ENCODE data around the gene GFI1B.

DNA sequence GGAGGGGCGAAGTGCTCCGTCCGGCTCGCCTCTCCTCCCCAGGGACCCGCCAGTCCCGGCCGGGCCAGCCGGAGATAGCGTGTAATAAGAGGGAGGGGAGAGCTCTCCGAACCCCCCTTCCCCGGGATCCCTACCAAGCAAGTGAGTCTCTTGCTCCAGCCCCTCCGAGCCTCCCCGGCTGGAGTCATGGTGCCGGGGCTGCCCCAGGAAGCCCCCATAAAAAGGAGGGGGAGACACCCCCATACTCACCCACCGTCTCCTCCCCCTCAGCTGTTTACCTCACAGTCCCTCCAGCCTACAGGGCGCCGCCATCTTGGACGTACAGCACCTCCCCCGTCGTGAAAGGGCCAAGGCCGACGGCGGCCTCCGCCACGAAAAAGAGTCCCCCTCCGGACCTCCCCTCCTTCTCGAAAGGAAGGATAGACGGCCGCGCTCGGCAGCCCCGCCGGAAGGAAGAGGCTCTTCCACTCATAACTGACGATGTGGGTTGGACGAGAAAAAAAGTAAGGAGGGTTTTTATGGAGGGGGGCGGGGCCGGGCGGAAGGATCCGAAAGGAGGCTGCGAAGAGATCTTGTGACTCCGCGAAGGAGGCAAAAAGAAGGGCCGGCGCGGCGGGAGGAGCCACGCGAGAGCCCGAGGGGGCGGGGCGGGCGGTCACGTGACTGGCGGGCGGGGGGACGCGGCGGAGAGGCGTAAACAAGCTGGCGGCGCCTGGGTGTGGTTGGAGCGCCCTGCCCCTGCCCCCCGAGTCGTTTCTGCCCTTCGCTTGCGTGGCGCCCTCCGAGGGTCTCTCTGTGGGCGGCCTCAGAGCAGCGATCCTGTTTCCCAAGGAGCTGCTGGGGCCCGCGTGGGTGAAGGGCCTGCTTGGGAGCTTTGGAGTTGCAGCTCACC is 34.0 kb upstream of the GFI1B start, which contains the start of gene TSC1:
- TF ChIP-seq, protein P1, sequence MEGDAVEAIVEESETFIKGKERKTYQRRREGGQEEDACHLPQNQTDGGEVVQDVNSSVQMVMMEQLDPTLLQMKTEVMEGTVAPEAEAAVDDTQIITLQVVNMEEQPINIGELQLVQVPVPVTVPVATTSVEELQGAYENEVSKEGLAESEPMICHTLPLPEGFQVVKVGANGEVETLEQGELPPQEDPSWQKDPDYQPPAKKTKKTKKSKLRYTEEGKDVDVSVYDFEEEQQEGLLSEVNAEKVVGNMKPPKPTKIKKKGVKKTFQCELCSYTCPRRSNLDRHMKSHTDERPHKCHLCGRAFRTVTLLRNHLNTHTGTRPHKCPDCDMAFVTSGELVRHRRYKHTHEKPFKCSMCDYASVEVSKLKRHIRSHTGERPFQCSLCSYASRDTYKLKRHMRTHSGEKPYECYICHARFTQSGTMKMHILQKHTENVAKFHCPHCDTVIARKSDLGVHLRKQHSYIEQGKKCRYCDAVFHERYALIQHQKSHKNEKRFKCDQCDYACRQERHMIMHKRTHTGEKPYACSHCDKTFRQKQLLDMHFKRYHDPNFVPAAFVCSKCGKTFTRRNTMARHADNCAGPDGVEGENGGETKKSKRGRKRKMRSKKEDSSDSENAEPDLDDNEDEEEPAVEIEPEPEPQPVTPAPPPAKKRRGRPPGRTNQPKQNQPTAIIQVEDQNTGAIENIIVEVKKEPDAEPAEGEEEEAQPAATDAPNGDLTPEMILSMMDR (IDR thresholded peaks at IDR 0.05): no peak
- TF ChIP-seq EP300 (IDR thresholded peaks at IDR 0.05) (peak in 3 of 4 donors; percentile 16 to 67 (median 43)), POLR2A (IDR thresholded peaks at IDR 0.05) (peak; percentile 33 to 36), POLR2AphosphoS5 (IDR thresholded peaks at IDR 0.05) (peak; percentile 44 to 84 (median 66))
